HG03108 (cell line): ENCODE results near the gene RAPGEF4.

Experiments
- ATAC-seq: cut with Tn5 transposase; IDR thresholded peaks from one replicate; pipeline ENCODE4 v1.9.1; 2021; ENCODE audit warnings: moderate library complexity; ENCODE audit not compliant: unreplicated experiment

RAPGEF4 gene

GRCh38 chr2:172994864-172995263 lies 259.2 kb downstream of the RAPGEF4 start:
- no peak for ATAC-seq

- no peak for ATAC-seq
Observed at GRCh38 chr2:172995323-172996244, 259.9 kb downstream of the RAPGEF4 start.

DNA sequence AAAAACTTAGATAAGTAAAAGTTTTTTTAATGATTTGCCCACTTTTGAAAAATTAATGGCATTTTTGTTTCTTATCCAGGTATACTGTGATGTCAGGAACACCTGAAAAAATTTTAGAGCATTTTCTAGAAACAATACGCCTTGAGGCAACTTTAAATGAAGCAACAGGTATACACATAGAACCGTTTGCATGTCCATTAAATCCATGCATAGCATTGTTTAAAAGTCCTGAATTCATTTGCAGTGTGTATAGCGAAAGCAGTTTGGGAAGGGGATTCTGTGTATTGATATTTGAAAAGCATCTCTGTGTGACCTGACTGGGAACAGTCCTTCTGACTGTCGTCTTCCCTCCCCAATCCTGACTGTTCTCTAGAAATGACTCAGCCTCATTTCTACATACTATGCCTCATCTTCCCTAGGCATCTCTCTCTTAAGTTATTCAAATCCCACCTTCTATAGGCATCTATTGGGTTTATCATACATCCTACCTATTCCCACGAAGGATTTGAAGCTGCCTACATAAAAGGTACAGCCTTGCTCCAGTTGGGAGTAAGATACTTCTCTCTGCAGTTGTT lies 260.8 kb downstream of the RAPGEF4 start:
- no peak for ATAC-seq

- ATAC-seq: no peak
Observed at GRCh38 chr2:172997031-172997430, 261.4 kb downstream of the RAPGEF4 start.

DNA sequence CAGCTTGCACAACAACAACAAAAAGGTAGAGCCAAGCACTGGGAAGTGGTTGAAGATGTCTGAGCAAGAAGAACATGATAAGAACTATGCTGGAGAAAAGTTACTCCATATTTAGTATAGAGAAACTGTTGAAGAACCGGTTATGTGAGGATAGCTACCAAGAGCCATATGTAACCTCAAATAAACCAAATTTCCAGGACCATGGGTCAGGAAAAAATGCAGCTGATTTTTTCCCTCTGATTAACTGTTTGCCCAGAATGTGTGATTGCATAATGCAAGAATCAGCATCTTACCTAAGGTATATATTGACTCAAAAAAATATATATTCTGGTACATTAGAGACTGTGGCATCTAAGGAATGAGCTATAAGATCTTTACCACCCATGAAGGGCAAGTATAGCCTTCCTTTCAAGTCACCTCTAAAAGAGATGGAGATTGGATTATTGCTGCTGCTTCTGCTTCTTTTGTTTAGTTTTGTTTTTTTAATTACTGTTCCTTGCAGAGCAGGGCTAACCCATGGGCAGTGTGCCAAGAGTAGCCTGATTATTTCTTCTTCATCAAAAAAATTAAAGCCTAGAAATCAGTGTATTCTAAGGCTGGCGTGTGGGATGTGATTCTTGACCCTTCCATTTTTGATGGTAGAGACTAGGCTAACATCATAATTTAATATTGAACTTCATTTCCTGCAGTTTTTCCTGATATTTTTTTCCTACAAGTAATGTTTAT lies 263.1 kb downstream of the RAPGEF4 start:
- ATAC-seq: no peak

DNA sequence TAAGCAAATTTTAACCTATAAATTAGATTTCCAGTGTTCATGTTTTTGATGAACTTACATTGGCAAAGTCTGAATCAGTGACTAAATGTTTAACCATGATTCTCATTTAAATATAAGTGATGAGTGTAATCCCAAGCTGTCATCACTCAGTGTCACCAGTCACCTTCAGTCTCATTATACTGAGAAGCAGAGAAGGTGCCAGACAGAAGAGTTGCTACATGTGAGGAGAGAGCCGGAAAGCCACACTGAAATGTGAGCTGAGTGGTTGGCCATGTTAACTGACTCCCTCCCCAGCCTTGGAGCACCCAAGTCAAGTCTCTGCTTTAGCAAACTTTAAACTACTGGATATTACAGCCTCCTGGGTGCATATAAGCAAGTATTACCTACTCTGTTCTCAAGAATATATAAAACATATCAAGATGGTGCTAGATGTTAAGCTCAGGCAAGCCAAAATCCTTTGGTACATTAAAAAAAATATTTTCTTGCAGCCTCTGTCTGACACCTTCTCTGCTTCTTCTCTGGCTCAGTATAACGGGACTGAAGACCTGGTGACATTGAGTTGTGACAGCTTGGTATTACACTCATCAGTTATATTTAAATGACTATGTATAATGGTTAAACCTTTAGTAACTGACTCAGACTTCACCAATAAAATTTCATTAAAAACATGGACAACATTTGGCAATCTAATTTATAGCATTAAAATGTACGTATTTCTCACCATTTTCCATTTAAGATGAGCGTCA lies 264.2 kb downstream of the RAPGEF4 start:
- ATAC-seq: no peak

- no peak for ATAC-seq
Observed at GRCh38 chr2:173001664-173002604, 266.3 kb downstream of the RAPGEF4 start.

GRCh38 chr2:173002751-173003541 lies 267.3 kb downstream of the RAPGEF4 start:
- ATAC-seq: no peak

DNA sequence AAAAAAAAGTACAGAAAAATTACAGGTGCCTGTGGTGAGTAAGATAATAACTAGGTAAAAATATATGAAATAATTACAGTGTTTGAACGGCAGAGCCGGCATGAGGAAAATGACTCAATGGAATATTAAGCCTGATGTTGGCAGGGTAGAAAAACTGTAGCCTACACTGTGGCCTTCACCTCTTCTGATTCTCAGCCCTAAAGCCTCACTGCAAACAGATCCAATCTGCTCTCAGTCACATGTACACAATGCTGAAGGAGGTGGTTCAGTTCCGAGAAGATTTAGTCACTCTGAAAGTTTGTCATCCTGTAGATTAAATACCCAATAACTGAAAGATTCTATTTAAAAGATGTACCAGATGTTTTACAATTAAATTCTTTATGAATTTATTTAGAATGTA lies 273.1 kb downstream of the RAPGEF4 start:
- ATAC-seq: no peak

GRCh38 chr2:173010233-173010632 lies 274.6 kb downstream of the RAPGEF4 start:
- ATAC-seq: no peak

DNA sequence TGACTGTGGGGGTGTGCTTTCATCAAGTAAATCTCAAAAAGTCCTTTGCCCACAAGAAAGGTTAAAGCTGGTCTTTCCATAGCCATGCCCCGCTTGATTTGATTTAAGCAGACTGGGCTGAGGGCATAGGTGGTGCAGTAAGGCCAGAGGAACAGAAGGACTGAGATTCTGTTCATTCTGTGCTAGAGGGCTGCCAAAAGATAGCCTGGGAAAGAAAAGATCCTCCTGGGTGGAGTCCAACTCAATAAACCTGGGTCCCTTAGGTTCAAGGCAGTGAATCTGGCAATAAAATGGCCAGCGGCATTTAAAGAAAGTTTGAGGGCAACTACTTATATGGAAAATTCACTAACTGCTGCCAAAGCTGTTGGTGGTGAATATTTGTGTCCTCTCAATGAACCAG lies 280.8 kb downstream of the RAPGEF4 start:
- no peak for ATAC-seq

DNA sequence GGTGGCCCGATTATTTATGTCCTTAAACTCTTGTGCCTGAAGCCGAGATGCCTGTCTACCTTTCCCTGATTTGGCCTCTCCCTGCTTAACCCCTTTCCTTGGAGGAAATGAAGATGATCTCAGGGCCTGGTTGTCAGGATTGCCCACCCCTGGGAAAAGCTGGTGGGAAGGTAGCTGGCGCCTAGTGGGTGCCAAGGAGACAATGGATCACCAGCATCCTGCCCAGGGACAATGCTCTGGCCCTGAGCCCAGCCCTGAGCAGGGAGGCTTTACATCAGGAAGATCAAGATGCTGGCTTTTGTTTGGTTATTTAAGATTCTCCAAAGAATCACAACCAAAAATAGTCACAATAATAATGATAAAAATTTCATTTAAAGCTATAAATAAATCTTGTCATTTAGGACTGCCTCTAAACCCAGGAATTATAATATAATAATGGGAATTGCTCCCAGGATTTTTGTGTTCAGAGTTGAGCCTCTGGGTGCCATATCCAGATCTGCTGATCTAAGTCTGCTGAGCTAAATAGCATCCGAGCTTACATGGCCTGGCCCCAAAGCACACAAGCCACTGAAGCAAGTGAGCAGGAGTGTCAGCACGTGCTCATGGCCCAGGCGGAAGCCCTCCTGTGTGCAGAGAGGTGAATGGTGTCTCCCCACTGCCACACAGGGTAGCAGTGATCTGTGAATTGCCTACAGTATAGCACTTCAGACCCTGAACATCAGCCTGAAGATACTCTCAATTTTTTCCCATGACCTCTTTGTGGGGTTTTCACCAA lies 282.2 kb downstream of the RAPGEF4 start:
- ATAC-seq: no peak

- no peak for ATAC-seq
Observed at GRCh38 chr2:173019755-173020154, 284.1 kb downstream of the RAPGEF4 start.

- ATAC-seq: no peak
Observed at GRCh38 chr2:173021939-173022371, 286.3 kb downstream of the RAPGEF4 start.

GRCh38 chr2:173023718-173024117 lies 288.1 kb downstream of the RAPGEF4 start:
- ATAC-seq: no peak

- no peak for ATAC-seq
Observed at GRCh38 chr2:173026479-173026878, 290.8 kb downstream of the RAPGEF4 start.

DNA sequence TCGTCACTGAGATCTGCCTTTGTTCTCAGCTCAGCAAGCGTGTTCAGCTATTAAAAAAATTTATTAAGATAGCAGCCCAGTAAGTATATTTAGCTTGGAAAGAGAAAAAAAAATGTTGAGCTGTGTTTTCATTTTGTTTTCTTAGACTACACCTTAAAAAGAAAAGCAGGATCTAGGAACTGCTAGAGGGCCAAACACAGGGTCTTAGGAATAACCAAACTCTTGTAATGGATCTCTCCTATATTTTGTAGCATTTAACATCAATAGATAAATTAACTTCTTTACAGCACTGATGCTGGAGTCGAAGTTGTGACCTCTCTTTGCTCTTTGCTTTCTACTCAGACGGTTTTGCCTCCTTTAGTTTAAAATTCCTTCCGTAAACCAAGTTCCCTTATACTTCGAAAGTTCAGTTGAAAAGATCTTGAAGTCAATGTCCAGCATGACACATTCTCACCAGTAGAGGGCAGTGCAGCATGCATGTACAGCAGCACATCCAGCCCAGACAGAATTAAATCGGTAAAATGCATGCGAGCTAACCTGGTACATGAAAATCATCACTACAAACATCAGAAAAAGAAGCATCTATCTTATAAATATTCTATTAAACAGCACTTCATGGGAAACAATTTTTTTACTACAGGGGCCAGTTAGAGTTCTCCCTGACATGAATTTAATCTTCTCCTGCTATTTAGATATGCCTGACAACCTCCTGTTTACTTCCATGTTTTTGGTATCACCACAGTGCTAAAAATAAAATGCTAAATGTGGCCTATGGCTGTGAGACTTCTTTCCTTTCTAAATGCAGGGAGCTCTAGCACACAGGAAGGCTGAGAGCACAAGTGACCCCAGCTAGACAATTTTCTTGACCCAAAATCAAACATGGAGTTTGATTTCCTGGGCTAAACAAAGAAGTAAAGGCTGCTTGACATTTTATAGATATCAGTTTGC lies 291.8 kb downstream of the RAPGEF4 start:
- no peak for ATAC-seq
